ENCODE measurements around the gene ZBTB25. TPM values are rescaled to one million over a fixed set of nuclear protein-coding genes. Genes with fewer than 3 reads are reported as not detected.
"Not testable (repeated sequence)": the region's sequence is repeated elsewhere in the genome, so short reads cannot be mapped to it uniquely, and the experiment has no call there.

Gene ZBTB25
- total RNA-seq, 2 experiments from 2014 or later = 56.8 to 58.1 TPM

GRCh38 chr14:64522591-64523355 is 19.1 kb upstream of the ZBTB25 start:
- CTCF ChIA-PET = interaction anchor here (0.6 to 4.5 kb wide), 3 partner anchors 12 to 1096 kb away, joined by 3 to 18 read pairs (median 3); no protein-coding TSS in a partner anchor
- H3K27ac ChIP-seq (ENCODE audit: low read depth in 1 of 2, low read length in 2 of 2) = no peak overlapping the region
- peaks cover 33% of the 10 kb centered on the region for H3K36me3 ChIP-seq (ENCODE audit: insufficient read depth, low read length)
- DNase-seq = no peak
- no peaks in the 10 kb centered on the region for H3K27me3 Mint-ChIP-seq
- intact Hi-C loops (cut with DNase I, micrococcal nuclease) = no loop called here
- peaks cover 29% of the 10 kb centered on the region for H3K4me1 Mint-ChIP-seq (ENCODE audit: low read depth)
- no peaks in the 10 kb centered on the region for H3K27me3 ChIP-seq (ENCODE audit: control insufficient read depth in 1 of 2, insufficient read depth in 2 of 2, low read length in 2 of 2)
- POLR2A ChIA-PET = interaction anchor here (0.9 to 1.5 kb wide), 4 partner anchors 13 to 26 kb away, joined by 3 to 9 read pairs (median 3); partner anchors contain the start of genes ZBTB1 and ZBTB25
- H3K9me3 ChIP-seq (ENCODE audit: control insufficient read depth in 1 of 2, insufficient read depth in 1 of 2, low read length in 2 of 2) = no peaks in the 10 kb centered on the region
- no peaks in the 10 kb centered on the region for H3K9me3 Mint-ChIP-seq
- no peak overlapping the region for H3K27ac Mint-ChIP-seq
- H3K36me3 Mint-ChIP-seq (ENCODE audit: low read depth) = peaks cover 22% of the 10 kb centered on the region
- H3K4me3 ChIP-seq (ENCODE audit: low read length) = no peak overlapping the region
- no peak for ATAC-seq (ENCODE audit: poor library complexity)
- no peak overlapping the region for H3K4me3 Mint-ChIP-seq
- peaks cover 5% of the 10 kb centered on the region for H3K4me1 ChIP-seq (ENCODE audit: insufficient read depth, low read length)
- no peak for TF ChIP-seq CTCF (IDR thresholded peaks at IDR 0.05)

DNA sequence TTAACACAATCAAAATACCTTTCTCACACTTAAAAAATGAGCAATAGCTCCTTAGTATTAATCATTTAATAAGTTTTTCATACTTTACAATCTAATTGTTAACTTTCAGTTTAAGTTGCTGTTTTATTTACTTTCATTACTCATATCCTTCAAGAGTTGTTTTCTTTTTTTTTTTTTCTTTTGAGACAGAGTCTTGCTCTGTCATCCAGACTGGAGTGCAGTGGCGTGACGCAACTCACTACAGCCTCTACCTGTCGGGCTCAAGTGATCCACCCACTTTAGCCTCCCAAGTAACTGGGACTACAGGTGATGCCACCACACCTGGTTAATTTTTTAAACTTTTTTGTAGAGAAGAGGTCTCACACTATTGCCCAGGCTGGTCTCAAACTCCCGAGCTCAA is 17.1 kb upstream of the ZBTB25 start:
- DNase-seq (no peak), ATAC-seq (ENCODE audit: poor library complexity) (no peak)
- H3K4me3 ChIP-seq (ENCODE audit: low read length) = no peak overlapping the region
- H3K36me3 ChIP-seq (ENCODE audit: insufficient read depth, low read length) = peaks cover 24% of the 10 kb centered on the region
- Mint-ChIP-seq H3K27me3 (no peaks in the 10 kb centered on the region), H3K9me3 (no peaks in the 10 kb centered on the region), H3K4me3 (no peak overlapping the region), H3K36me3 (ENCODE audit: low read depth) (peaks cover 24% of the 10 kb centered on the region), H3K27ac (no peak overlapping the region), H3K4me1 (ENCODE audit: low read depth) (peaks cover 39% of the 10 kb centered on the region)
- H3K9me3 ChIP-seq (ENCODE audit: control insufficient read depth in 1 of 2, insufficient read depth in 1 of 2, low read length in 2 of 2) = no peaks in the 10 kb centered on the region
- CTCF ChIA-PET = interaction anchor here (0.7 to 2.3 kb wide), 3 partner anchors 10 to 682 kb away, joined by 3 to 7 read pairs (median 3); no protein-coding TSS in a partner anchor
- peaks cover 6% of the 10 kb centered on the region for H3K4me1 ChIP-seq (ENCODE audit: insufficient read depth, low read length)
- intact Hi-C loops (cut with DNase I, micrococcal nuclease) = no loop called here
- H3K27ac ChIP-seq (ENCODE audit: low read depth in 1 of 2, low read length in 2 of 2) = no peak overlapping the region
- TF ChIP-seq CTCF (IDR thresholded peaks at IDR 0.05) = no peak
- POLR2A ChIA-PET = interaction anchor here (0.9 to 2.1 kb wide), 2 partner anchors 15 to 133 kb away, joined by 3 to 6 read pairs; no protein-coding TSS in a partner anchor
- H3K27me3 ChIP-seq (ENCODE audit: control insufficient read depth in 1 of 2, insufficient read depth in 2 of 2, low read length in 2 of 2) = no peaks in the 10 kb centered on the region

GRCh38 chr14:64518229-64518628 is 14.6 kb upstream of the ZBTB25 start:
- Histone ChIP-seq H3K27ac (ENCODE audit: low read depth in 1 of 2, low read length in 2 of 2) (no peak overlapping the region), H3K36me3 (ENCODE audit: insufficient read depth, low read length) (peaks cover 19% of the 10 kb centered on the region), H3K9me3 (ENCODE audit: control insufficient read depth in 1 of 2, insufficient read depth in 1 of 2, low read length in 2 of 2) (no peaks in the 10 kb centered on the region), H3K4me1 (ENCODE audit: insufficient read depth, low read length) (peaks cover 10% of the 10 kb centered on the region), H3K27me3 (ENCODE audit: control insufficient read depth in 1 of 2, insufficient read depth in 2 of 2, low read length in 2 of 2) (no peaks in the 10 kb centered on the region), H3K4me3 (ENCODE audit: low read length) (no peak overlapping the region)
- intact Hi-C loops (cut with DNase I, micrococcal nuclease) = no loop called here
- ChIA-PET CTCF (no interaction called here), POLR2A (interaction anchor here (0.7 kb wide), 1 partner anchor 23 kb away, joined by 3 read pairs; the partner anchor contains the start of gene HSPA2)
- no peaks in the 10 kb centered on the region for H3K27me3 Mint-ChIP-seq
- H3K27ac Mint-ChIP-seq = no peak overlapping the region
- H3K9me3 Mint-ChIP-seq = no peaks in the 10 kb centered on the region
- H3K4me3 Mint-ChIP-seq = no peak overlapping the region
- H3K4me1 Mint-ChIP-seq (ENCODE audit: low read depth) = peaks cover 53% of the 10 kb centered on the region
- no peak for TF ChIP-seq CTCF (IDR thresholded peaks at IDR 0.05)
- no peak for ATAC-seq (ENCODE audit: poor library complexity)
- no peak for DNase-seq
- H3K36me3 Mint-ChIP-seq (ENCODE audit: low read depth) = peaks cover 20% of the 10 kb centered on the region

GRCh38 chr14:64517667-64518066 is 14.0 kb upstream of the ZBTB25 start:
- Histone ChIP-seq H3K36me3 (ENCODE audit: insufficient read depth, low read length) (peaks cover 14% of the 10 kb centered on the region), H3K4me1 (ENCODE audit: insufficient read depth, low read length) (peaks cover 10% of the 10 kb centered on the region)
- POLR2A ChIA-PET; H3K4me3 Mint-ChIP-seq; H3K27me3 Mint-ChIP-seq; CTCF ChIA-PET; H3K4me3 ChIP-seq (ENCODE audit: low read length); H3K27ac Mint-ChIP-seq; H3K27me3 ChIP-seq (ENCODE audit: control insufficient read depth in 1 of 2, insufficient read depth in 2 of 2, low read length in 2 of 2); intact Hi-C loops (cut with DNase I, micrococcal nuclease); H3K9me3 ChIP-seq (ENCODE audit: control insufficient read depth in 1 of 2, insufficient read depth in 1 of 2, low read length in 2 of 2); ATAC-seq (ENCODE audit: poor library complexity); H3K9me3 Mint-ChIP-seq; DNase-seq; H3K27ac ChIP-seq (ENCODE audit: low read depth in 1 of 2, low read length in 2 of 2): not testable (repeated sequence)
- Mint-ChIP-seq H3K36me3 (ENCODE audit: low read depth) (peaks cover 24% of the 10 kb centered on the region), H3K4me1 (ENCODE audit: low read depth) (peaks cover 58% of the 10 kb centered on the region)

All from CD4-positive, alpha-beta T cell (primary cell).